M059J (cell line): Measurements from ENCODE around the gene CCDC102A. TPM values are rescaled to one million over a fixed set of nuclear protein-coding genes. Genes with fewer than 3 reads are reported as not detected.
"Not testable (repeated sequence)": the region's sequence is repeated elsewhere in the genome, so short reads cannot be mapped to it uniquely, and the experiment has no call there.

Experiments
- DNase-seq: peaks from one replicate; pipeline ENCODE4 v3.0.0-alpha.2; 2012; ENCODE audit warnings: low read depth
- total RNA-seq: library from RNA; depleted of rRNA; stranded (reverse); fragments of >200 nt; shearing (Covaris generic); gene quantifications from 2 replicates; pipeline ENCODE4 v1.2.3, GENCODE V29; 2014

CCDC102A gene
- total RNA-seq, 1 experiment from 2014 or later: 16.8 TPM

DNA sequence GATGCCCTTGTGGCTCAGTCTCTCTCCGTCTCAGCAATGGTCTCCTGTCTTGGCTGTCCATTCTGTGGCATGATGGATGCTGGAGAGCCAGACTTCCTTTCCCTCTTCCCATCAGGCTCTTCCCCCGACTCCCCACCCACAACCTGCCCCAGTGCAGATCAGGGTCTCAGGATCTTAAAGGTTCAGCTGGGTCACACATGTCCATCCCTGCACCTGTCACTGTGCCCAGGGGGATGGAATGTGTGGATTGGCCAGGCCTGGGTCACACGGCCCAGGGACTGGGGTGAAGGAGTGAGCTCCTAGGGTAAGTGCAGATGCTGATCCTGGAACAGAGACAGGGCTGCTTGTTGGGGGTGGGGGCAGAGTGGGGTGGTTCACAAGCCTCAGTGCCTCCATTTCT lies 29.1 kb upstream of the CCDC102A start:
- no peak for DNase-seq

GRCh38 chr16:57564571-57565270 lies 28.4 kb upstream of the CCDC102A start:
- peak; percentile 80 for DNase-seq

GRCh38 chr16:57563761-57564160 lies 27.4 kb upstream of the CCDC102A start:
- no peak for DNase-seq

DNA sequence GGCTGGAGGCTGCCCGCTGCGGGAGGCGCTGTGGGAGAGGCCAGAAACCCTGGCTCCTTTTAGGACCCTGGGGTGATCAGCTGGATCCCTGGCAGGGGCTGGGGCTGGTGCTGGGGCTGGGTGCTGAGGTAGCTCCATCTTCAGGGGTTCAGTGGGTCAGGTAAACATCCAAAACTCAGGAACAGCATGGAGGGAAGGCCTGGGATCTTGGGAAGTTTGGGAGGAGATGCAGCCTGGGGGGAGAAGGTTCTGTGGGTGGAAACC lies 27.0 kb upstream of the CCDC102A start:
- DNase-seq: no peak

GRCh38 chr16:57562669-57563486 lies 26.5 kb upstream of the CCDC102A start:
- DNase-seq: peak; percentile 5

DNA sequence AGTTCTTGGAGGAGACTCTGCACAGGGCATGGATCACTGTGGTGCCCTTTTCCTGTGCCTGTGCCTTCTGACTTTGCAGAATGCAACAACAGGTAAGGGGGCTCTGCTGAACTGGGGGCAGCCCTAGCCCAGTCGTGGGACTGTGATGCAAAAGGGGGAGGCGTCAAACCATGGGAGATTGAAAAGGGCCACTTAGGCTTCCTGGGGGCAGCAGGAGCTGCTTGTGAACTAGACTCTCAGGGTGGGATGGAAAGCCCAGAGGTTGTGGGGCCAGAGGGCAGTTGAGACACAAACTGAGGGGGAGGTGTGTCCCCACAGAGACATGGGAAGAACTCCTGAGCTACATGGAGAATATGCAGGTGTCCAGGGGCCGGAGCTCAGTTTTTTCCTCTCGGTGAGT lies 25.7 kb upstream of the CCDC102A start:
- DNase-seq: no peak

DNA sequence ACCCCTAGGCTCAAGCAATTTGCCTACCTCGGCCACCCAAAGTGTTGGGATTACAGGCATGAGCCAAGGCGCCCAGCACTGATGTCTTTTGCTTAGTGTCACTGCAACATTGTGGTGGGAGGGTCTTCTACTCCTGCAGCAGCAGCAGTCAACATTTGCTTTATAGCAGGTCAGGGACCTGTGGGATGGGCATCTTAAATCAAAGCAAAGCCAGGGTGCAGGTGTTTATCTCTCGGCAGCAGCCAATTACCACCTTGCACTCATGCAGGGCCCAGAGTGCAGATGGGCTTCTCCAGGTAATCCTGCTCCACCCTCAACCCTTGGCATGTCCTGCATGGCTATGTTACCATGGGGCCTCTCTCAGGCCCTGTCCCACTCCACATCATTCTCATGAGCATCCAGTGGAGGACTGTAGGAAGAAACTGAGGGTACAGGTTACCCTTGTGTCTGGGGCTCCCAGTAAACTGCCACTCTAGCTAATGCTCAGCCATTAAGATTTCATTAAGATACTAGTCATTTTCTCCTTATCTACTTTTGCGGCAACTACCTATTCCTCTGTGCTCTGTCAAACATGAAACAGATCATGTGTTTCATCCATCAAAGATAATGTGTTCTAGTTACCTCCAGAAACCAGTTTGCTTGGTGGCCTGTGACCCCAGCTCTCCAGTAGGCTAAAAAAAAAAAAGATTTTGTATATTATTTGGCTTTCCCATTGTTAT lies 22.9 kb upstream of the CCDC102A start:
- DNase-seq: no peak

DNA sequence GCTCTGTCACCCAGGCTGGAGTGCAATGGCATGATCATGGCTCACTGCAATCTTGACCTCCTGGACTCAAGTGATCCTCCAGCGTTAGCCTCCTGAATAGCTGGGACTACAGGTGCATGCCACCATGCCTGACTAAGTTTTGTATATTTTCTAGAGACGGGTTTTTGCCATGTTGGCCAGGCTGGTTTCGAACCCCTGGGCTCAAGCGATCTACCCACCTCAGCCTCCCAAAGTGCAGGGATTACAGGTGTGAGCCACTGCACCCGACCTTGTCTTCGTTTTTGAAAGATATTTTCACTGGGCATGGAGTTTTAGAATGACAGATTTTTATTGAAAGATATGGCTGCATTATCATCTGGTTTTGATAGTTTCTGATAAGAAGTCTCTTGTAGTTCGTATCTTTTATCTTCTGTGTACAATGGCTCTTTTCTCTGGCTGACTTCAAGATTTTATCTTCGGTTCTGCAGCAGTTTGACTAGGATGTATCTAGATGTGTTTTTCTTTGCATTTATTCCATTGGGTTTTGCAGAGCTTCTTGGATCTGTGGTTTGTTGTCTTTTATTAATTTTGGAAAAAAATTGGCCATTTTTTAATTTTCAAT lies 20.7 kb upstream of the CCDC102A start:
- no peak for DNase-seq

DNA sequence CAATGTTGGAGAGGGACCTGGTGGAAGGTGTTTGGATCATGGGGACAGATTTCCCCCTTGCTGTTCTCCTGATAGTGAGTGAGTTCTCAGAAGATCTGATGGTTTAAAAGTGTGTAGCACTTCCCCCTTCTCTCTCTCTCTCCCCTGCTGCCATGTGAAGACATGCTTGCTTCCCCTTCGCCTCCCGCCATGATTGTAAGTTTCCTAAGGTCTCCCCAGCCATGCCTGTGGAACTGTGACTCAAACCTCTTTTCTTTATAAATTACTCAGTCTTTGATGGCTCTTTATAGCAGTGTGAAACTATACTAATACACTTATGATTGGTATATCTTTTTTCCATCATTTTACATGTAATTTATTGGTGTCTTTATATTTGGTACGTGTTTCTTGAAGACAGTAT lies 19.5 kb upstream of the CCDC102A start:
- DNase-seq: no peak

GRCh38 chr16:57551057-57551456 lies 14.7 kb upstream of the CCDC102A start:
- no peak for DNase-seq

DNA sequence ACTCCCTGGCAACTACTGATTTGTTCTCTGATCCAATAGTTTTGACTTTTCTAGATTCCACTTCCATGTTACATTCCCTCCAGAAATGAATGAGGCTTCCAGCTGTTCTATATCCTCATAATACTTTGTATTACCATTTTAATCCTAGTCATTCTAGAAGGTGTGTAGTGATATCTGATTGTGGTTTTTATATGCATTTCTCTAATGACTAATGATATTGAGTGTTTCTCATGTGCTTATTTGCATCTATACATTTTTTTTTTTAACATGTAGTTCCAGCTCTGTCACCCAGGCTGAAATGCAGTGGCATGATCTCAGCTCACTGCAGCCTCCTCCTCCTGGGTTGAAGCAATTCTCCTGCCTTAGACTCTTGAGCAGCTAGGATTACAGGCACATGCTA lies 13.4 kb upstream of the CCDC102A start:
- no peak for DNase-seq

- no peak for DNase-seq
Observed at GRCh38 chr16:57548408-57548807, 12.0 kb upstream of the CCDC102A start.

DNA sequence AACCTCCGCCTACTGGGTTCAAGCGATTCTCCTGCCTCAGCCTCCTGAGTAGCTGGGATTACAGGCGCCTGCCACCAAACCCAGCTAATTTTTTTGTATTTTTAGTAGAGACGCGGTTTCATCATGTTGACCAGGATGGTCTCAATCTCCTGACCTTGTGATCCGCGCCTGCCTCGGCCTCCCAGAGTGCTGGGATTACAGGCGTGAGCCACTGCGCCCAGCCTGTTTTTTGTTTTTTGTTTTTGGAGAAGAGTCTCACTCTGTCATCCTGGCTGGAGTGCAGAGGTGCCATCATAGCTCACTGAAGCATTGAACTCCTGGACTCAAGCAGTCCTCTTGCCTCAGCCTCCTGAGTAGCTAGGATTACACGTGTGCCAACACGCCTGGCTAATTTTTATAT lies 11.2 kb upstream of the CCDC102A start:
- DNase-seq: not testable (repeated sequence)

- DNase-seq: peak; percentile 45
Observed at GRCh38 chr16:57544124-57544653, 7.8 kb upstream of the CCDC102A start.

GRCh38 chr16:57541754-57542435 lies 5.5 kb upstream of the CCDC102A start:
- DNase-seq: no peak

GRCh38 chr16:57540906-57541753 lies 4.8 kb upstream of the CCDC102A start:
- no peak for DNase-seq

DNA sequence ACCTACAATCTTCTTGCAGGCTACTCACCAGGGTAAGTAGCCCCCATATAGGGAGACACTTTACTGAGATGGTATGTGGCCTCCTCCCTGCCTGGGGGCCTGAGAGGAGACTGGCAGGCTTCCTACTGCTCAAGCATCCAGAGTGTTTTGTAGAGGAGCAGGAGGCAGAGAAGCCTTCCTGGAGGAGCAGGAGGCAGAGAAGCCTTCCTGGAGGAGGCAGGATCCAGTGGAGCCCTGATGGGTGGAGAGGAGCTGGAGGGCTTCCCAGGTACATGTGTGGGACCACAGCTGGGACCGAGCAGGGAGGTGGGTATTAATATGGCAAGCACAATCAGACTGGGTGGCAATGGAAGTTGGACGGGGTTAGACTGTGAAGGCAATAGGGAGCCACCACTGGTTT lies 4.0 kb upstream of the CCDC102A start:
- DNase-seq: no peak

DNA sequence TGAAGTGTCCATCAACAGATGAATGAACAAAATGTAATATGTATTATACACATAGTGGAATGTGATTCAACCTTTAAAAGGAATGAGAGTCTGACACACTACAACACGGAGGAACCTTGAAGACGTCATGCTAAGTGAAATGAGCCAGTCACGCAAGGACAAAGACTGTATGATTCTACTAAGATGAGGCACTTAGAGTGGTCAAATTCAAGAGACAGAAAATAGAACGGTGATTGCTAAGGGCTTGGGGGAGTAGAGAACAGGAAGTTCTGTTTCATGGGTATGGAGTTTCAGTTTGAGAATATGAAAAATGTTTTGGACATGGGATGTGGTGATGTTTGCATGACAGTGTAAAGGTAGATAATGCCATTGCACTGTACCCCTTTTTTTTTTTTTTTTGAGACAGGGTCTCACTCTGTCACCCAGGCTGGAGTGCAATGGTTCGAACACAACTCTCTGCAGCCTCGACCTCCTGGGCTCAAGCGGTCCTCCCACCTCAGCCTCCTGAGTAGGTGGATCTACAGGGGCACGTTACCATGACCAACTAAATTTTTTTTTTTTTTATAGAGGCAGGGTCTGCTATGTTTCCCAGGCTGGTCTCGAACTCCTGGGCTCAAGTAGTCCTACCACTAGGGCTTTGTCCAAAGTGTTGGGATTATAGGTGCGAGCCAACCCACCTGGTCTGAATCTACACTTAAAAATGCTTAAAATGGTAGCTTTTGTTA lies 2.9 kb upstream of the CCDC102A start:
- no peak for DNase-seq

GRCh38 chr16:57538235-57538721 lies 1.9 kb upstream of the CCDC102A start:
- no peak for DNase-seq
